Peyer's patch (tissue), 4 donors: ENCODE data around the gene IQCN. TPM values are rescaled to one million over a fixed set of nuclear protein-coding genes. Genes with fewer than 3 reads are reported as not detected.

ENCODE experiments used
- DNase-seq, 3 donors: peaks; one replicate each; pipeline ENCODE4 v3.0.0-alpha.2; 2017 to 2019
- H3K27ac ChIP-seq, 4 donors: fragments of 200-600 bp; sonication (generic); one replicate each; pipeline ENCODE4 v1.5.1; 2016 to 2019
- H3K27me3 ChIP-seq, 2 donors: fragments of 200-600 bp; sonication (generic); one replicate each; pipeline ENCODE4 v1.5.1; 2019
- H3K36me3 ChIP-seq, 3 donors: fragments of 200-600 bp; sonication (generic); one replicate each; pipeline ENCODE4 v1.5.1; 2016 to 2019
- H3K4me1 ChIP-seq, 4 donors: fragments of 200-600 bp; sonication (generic); one replicate each; pipeline ENCODE4 v1.5.1; 2016 to 2019
- H3K4me3 ChIP-seq, 4 donors: fragments of 200-600 bp; sonication (generic); 1 replicate in 3 of 4; 2 replicates in 1 of 4; pipeline ENCODE4 v1.5.1; 2016 to 2019; ENCODE audit warnings: mild to moderate bottlenecking in 1 of 4
- H3K9me3 ChIP-seq, 4 donors: fragments of 200-600 bp; sonication (generic); one replicate each; pipeline ENCODE4 v1.5.1; 2016 to 2019; ENCODE audit warnings: mild to moderate bottlenecking in 1 of 4
- POLR2A ChIP-seq, 2 donors: fragments of 450-650 bp; IDR thresholded peaks; one replicate each; pipeline ENCODE4 v1.5.1; 2017; ENCODE audit warnings: antibody characterized with exemption in 2 of 2, mild to moderate bottlenecking in 2 of 2, moderate library complexity in 2 of 2
- total RNA-seq, 4 donors: library from RNA; depleted of rRNA; stranded (reverse); fragments of >200 nt; gene quantifications; one replicate each; pipeline ENCODE4 v1.1.0, GENCODE V29; 2016
- TF ChIP-seq, protein P1 (sequence below), 6 experiments: fragments of 450-650 bp in 4 of 6; fragments of 200-600 bp in 2 of 6; sonication (generic) in 1 of 6; IDR thresholded peaks; one replicate each; pipeline ENCODE4 v1.5.1; 2017 to 2019; ENCODE audit warnings: antibody characterized with exemption in 6 of 6, mild to moderate bottlenecking in 3 of 6, moderate library complexity in 1 of 6

The IQCN gene
- total RNA-seq, 4 donors from 2014 or later: 7.4 to 40.2 (median 17.0) TPM

DNA sequence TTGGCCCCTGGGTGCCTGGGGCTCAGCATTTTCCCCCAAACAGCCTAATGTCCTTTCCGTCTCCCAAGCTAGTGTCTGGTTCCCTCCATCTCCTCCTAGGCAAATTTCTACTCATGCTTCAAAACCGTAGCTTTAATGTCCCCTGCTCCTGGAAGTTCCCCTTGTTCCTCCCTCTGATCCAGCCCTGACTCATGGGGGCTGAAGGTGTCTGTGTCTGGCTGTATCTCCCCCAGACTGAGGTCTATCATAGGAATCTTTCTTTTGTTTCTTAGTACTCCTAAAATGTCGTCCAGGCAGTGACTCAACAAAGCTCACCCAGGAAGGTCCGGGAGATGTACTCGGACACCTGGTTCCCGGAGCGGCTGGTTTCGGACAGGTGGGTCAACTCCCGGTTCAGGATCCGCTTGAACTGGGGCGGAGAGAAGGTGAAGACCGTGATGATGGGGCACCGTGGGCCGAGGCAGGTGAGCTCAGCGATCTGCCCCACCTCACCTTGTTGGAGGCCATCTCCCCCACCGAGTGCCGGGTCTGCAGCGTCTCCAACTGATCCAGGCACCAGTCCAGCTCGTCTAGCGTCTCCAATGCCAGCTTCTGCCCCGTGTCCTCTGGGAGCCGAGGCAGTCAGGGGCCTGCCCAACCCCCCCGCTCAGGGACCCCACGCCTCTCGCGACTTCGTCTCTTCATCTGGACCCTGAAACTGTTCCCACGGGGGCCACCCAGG, 54.2 kb downstream of the IQCN start:
- peaks cover 0 to 17% (median 5%) of the 10 kb centered on the region in 4 donors for H3K4me1 ChIP-seq
- no peak overlapping the region for H3K27ac ChIP-seq
- H3K27me3 ChIP-seq: peaks cover 0 to 3% of the 10 kb centered on the region in 2 donors
- TF ChIP-seq, protein P1, sequence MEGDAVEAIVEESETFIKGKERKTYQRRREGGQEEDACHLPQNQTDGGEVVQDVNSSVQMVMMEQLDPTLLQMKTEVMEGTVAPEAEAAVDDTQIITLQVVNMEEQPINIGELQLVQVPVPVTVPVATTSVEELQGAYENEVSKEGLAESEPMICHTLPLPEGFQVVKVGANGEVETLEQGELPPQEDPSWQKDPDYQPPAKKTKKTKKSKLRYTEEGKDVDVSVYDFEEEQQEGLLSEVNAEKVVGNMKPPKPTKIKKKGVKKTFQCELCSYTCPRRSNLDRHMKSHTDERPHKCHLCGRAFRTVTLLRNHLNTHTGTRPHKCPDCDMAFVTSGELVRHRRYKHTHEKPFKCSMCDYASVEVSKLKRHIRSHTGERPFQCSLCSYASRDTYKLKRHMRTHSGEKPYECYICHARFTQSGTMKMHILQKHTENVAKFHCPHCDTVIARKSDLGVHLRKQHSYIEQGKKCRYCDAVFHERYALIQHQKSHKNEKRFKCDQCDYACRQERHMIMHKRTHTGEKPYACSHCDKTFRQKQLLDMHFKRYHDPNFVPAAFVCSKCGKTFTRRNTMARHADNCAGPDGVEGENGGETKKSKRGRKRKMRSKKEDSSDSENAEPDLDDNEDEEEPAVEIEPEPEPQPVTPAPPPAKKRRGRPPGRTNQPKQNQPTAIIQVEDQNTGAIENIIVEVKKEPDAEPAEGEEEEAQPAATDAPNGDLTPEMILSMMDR (IDR thresholded peaks at IDR 0.05): no peak
- no peak for TF ChIP-seq POLR2A (IDR thresholded peaks at IDR 0.05)
- no peak for DNase-seq
- H3K9me3 ChIP-seq: no peaks in the 10 kb centered on the region
- H3K36me3 ChIP-seq: no peaks in the 10 kb centered on the region
- no peak overlapping the region for H3K4me3 ChIP-seq

- Histone ChIP-seq H3K27ac (no peak overlapping the region), H3K4me1 (peaks cover 0 to 7% (median 0%) of the 10 kb centered on the region in 4 donors), H3K9me3 (no peaks in the 10 kb centered on the region), H3K4me3 (no peak overlapping the region), H3K27me3 (no peaks in the 10 kb centered on the region), H3K36me3 (no peaks in the 10 kb centered on the region)
- TF ChIP-seq, protein P1 (IDR thresholded peaks at IDR 0.05): no peak
- TF ChIP-seq POLR2A (IDR thresholded peaks at IDR 0.05): no peak
- no peak for DNase-seq
Observed at GRCh38 chr19:18218600-18218999, 55.7 kb downstream of the IQCN start.

DNA sequence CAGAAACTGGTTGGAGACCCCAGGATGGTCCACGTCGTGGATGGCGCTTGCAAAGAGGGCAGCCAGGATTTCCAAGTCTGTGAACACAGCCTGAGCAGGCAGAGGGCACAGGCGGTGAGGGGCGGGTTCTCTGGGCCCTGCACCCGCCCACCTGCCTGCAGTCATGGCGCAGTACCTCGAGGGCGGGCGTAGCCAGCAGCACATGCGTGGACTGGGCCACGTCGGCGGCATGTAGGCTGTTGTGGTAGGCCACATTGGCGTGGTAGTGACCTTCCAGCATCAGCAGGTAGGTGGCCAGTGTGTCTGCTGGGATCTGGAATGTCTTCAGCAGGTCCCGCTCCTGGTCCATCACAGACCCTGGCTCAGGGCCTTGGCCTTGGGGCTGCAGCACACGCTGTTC, 56.1 kb downstream of the IQCN start:
- Histone ChIP-seq H3K36me3 (no peaks in the 10 kb centered on the region), H3K27ac (no peak overlapping the region), H3K4me1 (peaks cover 0 to 7% (median 0%) of the 10 kb centered on the region in 4 donors), H3K9me3 (no peaks in the 10 kb centered on the region), H3K4me3 (no peak overlapping the region), H3K27me3 (no peaks in the 10 kb centered on the region)
- TF ChIP-seq, protein P1 (IDR thresholded peaks at IDR 0.05): no peak
- TF ChIP-seq POLR2A (IDR thresholded peaks at IDR 0.05): no peak
- DNase-seq: no peak

- peaks cover 0 to 7% (median 0%) of the 10 kb centered on the region in 4 donors for H3K4me1 ChIP-seq
- no peaks in the 10 kb centered on the region for H3K27me3 ChIP-seq
- no peaks in the 10 kb centered on the region for H3K36me3 ChIP-seq
- H3K4me3 ChIP-seq: no peak overlapping the region
- H3K9me3 ChIP-seq: no peaks in the 10 kb centered on the region
- TF ChIP-seq, protein P1 (IDR thresholded peaks at IDR 0.05): no peak
- no peak for TF ChIP-seq POLR2A (IDR thresholded peaks at IDR 0.05)
- H3K27ac ChIP-seq: no peak overlapping the region
- no peak for DNase-seq
Observed at GRCh38 chr19:18216789-18217188, 57.5 kb downstream of the IQCN start.

- TF ChIP-seq, protein P1 (IDR thresholded peaks at IDR 0.05): no peak
- no peak for TF ChIP-seq POLR2A (IDR thresholded peaks at IDR 0.05)
Observed at GRCh38 chr19:18214779-18215433, 59.3 kb downstream of the IQCN start.

More at GRCh38 chr19:18214779-18215433, 59.3 kb downstream of the IQCN start:
- Histone ChIP-seq H3K9me3 (no peaks in the 10 kb centered on the region), H3K4me3 (no peak overlapping the region), H3K27me3 (no peaks in the 10 kb centered on the region), H3K4me1 (no peaks in the 10 kb centered on the region), H3K36me3 (no peaks in the 10 kb centered on the region), H3K27ac (no peak overlapping the region)
- DNase-seq: no peak
